GM23248 (cell line): Measurements from ENCODE around the gene KCNN3.

ENCODE experiments used
- EZH2 ChIP-seq: fragments of 200-600 bp; sonication (generic); IDR thresholded peaks from 2 replicates; pipeline ENCODE4 v1.6.1; 2018; ENCODE audit warnings: antibody characterized with exemption, mild to moderate bottlenecking; ENCODE audit not compliant: insufficient read depth, poor library complexity, severe bottlenecking
- EZH2phosphoT487 ChIP-seq: fragments of 200-600 bp; sonication (generic); IDR thresholded peaks from 2 replicates; pipeline ENCODE4 v1.6.1; 2018; ENCODE audit warnings: antibody characterized with exemption, moderate library complexity, mild to moderate bottlenecking, low read depth; ENCODE audit not compliant: insufficient read depth

GRCh38 chr1:154884869-154885701 is 15.0 kb upstream of the KCNN3 start:
- TF ChIP-seq EZH2 (no peak), EZH2phosphoT487 (no peak)
